Measurements from ENCODE around the gene LRRK2.

Gene LRRK2

DNA sequence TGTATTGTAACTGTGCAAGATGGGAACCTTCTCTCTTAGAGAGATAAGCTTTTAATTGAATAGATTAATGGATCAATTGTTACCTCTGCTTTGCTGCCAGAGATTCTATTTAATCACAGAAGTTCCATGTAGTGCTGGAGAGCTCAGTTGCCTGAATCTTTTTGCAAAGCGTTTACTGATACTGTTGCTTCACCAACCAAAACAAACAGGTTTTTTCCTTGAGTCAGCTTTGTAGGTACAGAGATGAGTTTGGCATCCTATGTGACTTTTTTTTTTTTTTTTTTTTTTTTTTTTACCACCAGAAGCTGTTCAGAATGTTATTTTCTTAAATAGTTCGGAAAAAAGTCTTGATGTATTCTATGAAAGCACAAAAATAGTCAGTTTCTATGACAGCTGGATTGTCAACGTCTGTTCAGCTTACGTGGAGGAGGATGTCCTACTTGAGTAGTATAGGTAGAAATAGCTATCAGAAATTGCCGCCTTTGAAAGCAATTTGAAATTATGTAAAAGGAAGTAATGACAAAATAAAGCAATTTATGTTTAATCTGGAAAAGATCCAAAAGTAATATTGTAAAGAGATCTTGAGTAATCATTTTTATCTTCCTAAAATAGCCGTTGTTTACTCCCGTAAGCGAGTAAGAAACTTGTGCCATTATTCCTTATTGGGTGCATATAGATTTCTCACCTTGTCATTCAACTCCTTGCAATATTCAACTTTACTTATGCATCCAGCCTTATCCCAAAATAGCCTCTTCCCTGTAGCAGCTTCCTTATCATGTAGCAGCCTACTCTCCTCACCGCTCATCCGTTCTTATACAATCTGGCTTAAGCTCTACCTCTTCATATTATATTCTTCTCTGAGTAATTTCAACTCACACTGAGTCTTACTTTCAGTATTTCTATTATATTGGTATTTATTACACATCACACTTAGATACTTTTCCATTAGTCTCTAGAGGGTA is 5.2 kb downstream of the LRRK2 start:
- no peak overlapping the region for H3K4me3 ChIP-seq (ENCODE audit: low read length)
- DNase-seq (ENCODE audit: low read depth), result no peak

DNA sequence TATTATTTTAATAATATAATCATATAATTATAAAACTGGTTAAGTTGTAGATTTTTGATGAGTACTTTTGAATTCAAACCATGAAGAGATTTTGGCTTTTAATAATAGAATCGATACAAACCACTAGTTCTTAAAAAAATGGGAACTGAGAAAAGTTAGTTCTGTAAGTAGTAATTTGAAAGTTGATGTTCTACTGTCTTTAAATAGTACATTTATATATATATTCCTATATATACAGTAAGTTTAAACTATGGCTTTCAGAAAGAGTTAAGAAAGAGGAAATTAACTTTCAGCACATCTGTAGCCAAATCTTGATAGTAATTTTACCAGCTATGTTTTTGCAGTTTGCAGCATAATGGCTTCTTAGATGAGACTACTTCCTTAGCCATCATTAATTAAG is 7.8 kb downstream of the LRRK2 start:
- H3K4me3 ChIP-seq (ENCODE audit: low read length), result no peak overlapping the region
- no peak for DNase-seq (ENCODE audit: low read depth)
- TF ChIP-seq, protein P1, sequence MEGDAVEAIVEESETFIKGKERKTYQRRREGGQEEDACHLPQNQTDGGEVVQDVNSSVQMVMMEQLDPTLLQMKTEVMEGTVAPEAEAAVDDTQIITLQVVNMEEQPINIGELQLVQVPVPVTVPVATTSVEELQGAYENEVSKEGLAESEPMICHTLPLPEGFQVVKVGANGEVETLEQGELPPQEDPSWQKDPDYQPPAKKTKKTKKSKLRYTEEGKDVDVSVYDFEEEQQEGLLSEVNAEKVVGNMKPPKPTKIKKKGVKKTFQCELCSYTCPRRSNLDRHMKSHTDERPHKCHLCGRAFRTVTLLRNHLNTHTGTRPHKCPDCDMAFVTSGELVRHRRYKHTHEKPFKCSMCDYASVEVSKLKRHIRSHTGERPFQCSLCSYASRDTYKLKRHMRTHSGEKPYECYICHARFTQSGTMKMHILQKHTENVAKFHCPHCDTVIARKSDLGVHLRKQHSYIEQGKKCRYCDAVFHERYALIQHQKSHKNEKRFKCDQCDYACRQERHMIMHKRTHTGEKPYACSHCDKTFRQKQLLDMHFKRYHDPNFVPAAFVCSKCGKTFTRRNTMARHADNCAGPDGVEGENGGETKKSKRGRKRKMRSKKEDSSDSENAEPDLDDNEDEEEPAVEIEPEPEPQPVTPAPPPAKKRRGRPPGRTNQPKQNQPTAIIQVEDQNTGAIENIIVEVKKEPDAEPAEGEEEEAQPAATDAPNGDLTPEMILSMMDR (conservative IDR thresholded peaks at IDR 0.05; ENCODE audit: low read depth, low read length), result no peak

More for the DNA sequence above, 5.2 kb downstream of the LRRK2 start:
- TF ChIP-seq, protein P1 (conservative IDR thresholded peaks at IDR 0.05; ENCODE audit: low read depth, low read length), result no peak

DNA sequence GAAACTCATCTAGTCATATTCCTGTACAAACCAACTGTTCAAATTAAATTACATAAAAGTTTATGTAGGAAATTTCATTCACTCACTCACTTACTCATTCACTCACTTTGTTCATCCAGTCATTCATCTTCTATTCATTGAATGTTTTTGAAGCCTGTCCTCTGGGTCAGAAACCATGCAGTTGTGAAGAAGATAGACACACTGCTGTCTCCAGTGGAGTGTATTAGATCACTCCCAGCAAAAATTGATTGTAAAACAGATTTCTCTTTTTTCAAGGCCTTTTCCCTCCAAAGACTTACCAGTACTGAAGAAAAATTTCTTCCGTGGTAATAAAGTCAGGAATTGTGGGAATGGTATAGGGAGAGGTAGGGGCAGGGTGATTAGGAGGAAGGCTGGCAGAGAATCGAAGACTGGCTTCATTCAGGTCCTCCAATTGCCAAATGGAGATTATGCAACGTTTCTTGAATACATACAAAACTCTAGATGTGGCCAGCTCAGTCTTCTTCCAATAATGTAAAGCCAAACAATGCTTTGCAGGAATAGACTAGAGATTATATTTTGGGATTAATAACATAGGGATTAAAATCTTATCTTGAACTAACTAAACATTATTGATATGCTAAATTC is 9.1 kb downstream of the LRRK2 start:
- H3K4me3 ChIP-seq (ENCODE audit: low read length), result no peak overlapping the region
- DNase-seq (ENCODE audit: low read depth), result no peak
- TF ChIP-seq, protein P1 (conservative IDR thresholded peaks at IDR 0.05; ENCODE audit: low read depth, low read length), result no peak

DNA sequence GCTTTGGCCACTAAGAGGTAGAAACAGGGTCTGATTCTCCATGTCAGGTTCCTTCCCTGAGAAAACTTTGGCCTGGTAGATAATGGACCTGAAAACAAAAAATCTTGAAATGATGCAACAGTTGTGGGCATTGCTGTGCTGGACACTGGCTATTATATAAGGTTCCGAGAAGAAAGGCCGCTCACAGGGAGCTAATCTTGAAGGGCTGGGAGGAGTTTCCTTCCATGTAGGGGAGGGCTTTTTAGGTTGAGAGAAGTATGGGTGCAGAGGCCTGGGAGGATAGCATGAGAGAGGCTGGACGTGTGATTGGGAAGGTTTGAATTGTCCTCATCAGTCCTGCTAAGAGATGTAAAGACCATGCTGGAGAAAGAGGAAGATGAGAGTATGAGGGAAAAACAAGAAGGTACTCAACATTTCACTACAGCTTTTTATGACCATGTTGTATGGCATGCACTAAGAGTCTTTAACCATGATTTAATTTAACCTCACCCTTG is 11.6 kb downstream of the LRRK2 start:
- no peak overlapping the region for H3K4me3 ChIP-seq (ENCODE audit: low read length)
- TF ChIP-seq, protein P1 (conservative IDR thresholded peaks at IDR 0.05; ENCODE audit: low read depth, low read length), result no peak
- no peak for DNase-seq (ENCODE audit: low read depth)

DNA sequence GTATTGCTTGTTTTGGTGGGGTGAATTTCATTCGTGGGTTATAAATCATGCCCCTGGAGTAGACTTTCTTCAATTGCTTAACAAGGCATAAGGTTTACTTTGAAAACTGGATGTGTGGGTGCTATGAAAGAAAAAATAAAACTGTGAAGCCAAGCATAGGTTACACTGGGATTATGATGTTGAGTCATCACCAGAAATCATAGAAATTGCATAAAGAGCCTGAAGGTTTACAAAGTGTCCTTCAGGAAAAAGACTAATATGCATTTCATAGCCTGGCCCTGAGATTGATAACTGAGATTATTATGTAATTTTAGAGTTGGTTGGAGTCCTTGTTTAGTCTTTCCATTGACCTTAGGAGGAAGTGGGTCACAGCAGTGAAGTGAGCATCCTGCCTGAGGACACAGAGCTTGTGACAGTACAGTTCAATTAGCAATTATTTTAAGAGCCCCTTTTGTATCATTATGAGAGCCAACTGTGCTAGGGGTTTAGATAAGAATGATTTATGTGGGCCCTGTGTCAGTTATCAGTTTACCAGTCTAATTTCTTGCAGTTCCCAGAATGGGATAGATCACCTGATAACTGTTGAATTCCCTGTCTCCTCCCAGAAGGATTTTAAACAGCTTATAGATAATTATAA is 13.6 kb downstream of the LRRK2 start:
- TF ChIP-seq, protein P1 (conservative IDR thresholded peaks at IDR 0.05; ENCODE audit: low read depth, low read length), result no peak
- no peak overlapping the region for H3K4me3 ChIP-seq (ENCODE audit: low read length)

DNA sequence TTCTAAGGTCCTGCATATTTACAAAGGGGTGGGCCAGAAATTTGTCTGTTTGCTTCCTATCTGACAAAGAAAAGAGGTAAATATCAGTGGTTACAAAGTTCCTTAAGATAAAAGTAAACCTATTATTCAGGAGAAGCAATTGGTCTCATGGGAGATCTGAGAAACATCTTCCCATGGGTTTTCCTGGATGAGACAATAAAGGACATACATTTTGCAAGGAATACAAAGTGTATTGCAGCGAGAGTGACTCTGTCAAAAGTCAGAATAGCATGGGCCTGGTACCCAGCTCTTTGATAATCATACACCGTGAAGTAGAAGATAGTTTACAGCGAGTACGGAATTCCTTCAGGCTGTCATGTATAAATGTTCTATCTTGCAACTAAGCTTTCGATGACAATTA is 14.2 kb downstream of the LRRK2 start:
- H3K4me3 ChIP-seq (ENCODE audit: low read length), result no peak overlapping the region
- DNase-seq (ENCODE audit: low read depth), result no peak
- TF ChIP-seq, protein P1 (conservative IDR thresholded peaks at IDR 0.05; ENCODE audit: low read depth, low read length), result no peak

More for the DNA sequence above, 13.6 kb downstream of the LRRK2 start:
- no peak for DNase-seq (ENCODE audit: low read depth)

Data from retinal pigment epithelial cell (primary cell).